ENCODE measurements around the gene GPC5. TPM values are rescaled to one million over a fixed set of nuclear protein-coding genes. Genes with fewer than 3 reads are reported as not detected.

GPC5 gene
- total RNA-seq, 1 experiment from 2014 or later: 0.21 TPM

DNA sequence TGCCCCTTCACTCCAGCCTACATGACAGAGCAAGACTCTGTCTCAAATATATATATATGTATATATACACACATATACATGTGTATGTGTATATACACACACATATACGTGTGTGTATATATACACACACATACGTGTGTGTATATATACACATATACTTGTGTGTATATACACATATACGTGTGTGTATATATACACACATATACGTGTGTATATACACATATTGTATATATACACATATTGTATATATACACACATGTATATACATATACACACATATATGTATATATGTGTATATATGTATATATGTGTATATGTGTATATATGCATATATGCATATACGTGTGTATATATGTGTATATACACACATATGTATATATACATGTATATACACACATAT lies 173.3 kb downstream of the GPC5 start:
- no TSS peak for BruUV-seq (replicated peaks)
- intact Hi-C loops (cut with micrococcal nuclease; ENCODE audit: unreplicated experiment): loop anchor here (10.0 kb wide), 1 partner anchor 187 kb away; no protein-coding TSS in a partner anchor
- H3K27ac ChIP-seq (ENCODE audit: low read depth, low read length, poor library complexity, severe bottlenecking): no peak overlapping the region
- DNase-seq (ENCODE audit: low spot score): no peak
- TF ChIP-seq, protein P1, sequence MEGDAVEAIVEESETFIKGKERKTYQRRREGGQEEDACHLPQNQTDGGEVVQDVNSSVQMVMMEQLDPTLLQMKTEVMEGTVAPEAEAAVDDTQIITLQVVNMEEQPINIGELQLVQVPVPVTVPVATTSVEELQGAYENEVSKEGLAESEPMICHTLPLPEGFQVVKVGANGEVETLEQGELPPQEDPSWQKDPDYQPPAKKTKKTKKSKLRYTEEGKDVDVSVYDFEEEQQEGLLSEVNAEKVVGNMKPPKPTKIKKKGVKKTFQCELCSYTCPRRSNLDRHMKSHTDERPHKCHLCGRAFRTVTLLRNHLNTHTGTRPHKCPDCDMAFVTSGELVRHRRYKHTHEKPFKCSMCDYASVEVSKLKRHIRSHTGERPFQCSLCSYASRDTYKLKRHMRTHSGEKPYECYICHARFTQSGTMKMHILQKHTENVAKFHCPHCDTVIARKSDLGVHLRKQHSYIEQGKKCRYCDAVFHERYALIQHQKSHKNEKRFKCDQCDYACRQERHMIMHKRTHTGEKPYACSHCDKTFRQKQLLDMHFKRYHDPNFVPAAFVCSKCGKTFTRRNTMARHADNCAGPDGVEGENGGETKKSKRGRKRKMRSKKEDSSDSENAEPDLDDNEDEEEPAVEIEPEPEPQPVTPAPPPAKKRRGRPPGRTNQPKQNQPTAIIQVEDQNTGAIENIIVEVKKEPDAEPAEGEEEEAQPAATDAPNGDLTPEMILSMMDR (conservative IDR thresholded peaks at IDR 0.05; ENCODE audit: low read depth, low read length): no peak
- no peak for TF ChIP-seq EZH2 (IDR thresholded peaks at IDR 0.05; ENCODE audit: borderline replicate concordance, low read depth, low read length, poor library complexity, severe bottlenecking)
- H3K36me3 ChIP-seq (ENCODE audit: insufficient read depth, low read length, poor library complexity, severe bottlenecking): no peaks in the 10 kb centered on the region
- no peak overlapping the region for H3K4me3 ChIP-seq (ENCODE audit: low read depth, low read length, poor library complexity, severe bottlenecking)
- CTCF ChIA-PET: no interaction called here
- H3K9me3 ChIP-seq (ENCODE audit: low read depth, low read length, poor library complexity, severe bottlenecking): no peaks in the 10 kb centered on the region
- POLR2A ChIA-PET (ENCODE audit: low non-redundant PET): no interaction called here
- no peaks in the 10 kb centered on the region for H3K27me3 ChIP-seq (replicated peaks; ENCODE audit: insufficient read depth, low read depth, low read length, poor library complexity)
- H3K4me1 ChIP-seq (ENCODE audit: insufficient read depth, low read length, poor library complexity, severe bottlenecking): no peaks in the 10 kb centered on the region

DNA sequence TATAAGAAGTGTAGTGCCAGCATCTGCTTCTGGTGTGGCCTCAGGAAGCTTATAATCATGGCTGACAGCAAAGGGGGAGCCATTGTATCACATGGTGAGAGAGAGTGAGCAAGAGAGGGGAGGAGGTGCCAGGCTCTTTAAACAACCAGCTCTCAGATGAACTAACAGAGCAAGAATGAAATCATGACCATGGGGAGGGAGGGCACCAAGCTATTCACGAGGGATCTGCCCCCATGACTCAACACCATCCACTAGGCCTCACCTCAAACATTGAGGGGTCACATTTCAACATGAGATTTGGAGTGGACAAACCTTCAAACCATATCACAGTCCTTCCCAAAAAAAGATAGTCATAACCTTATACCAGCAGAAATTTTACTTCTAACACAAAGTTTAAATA lies 174.0 kb downstream of the GPC5 start:
- no peak for DNase-seq (ENCODE audit: low spot score)
- Histone ChIP-seq H3K27me3 (replicated peaks; ENCODE audit: insufficient read depth, low read depth, low read length, poor library complexity) (no peaks in the 10 kb centered on the region), H3K4me3 (ENCODE audit: low read depth, low read length, poor library complexity, severe bottlenecking) (no peak overlapping the region), H3K9me3 (ENCODE audit: low read depth, low read length, poor library complexity, severe bottlenecking) (no peaks in the 10 kb centered on the region), H3K4me1 (ENCODE audit: insufficient read depth, low read length, poor library complexity, severe bottlenecking) (no peaks in the 10 kb centered on the region), H3K36me3 (ENCODE audit: insufficient read depth, low read length, poor library complexity, severe bottlenecking) (no peaks in the 10 kb centered on the region), H3K27ac (ENCODE audit: low read depth, low read length, poor library complexity, severe bottlenecking) (no peak overlapping the region)
- CTCF ChIA-PET: no interaction called here
- BruUV-seq (replicated peaks): no TSS peak
- no peak for TF ChIP-seq EZH2 (IDR thresholded peaks at IDR 0.05; ENCODE audit: borderline replicate concordance, low read depth, low read length, poor library complexity, severe bottlenecking)
- TF ChIP-seq, protein P1 (conservative IDR thresholded peaks at IDR 0.05; ENCODE audit: low read depth, low read length): no peak
- intact Hi-C loops (cut with micrococcal nuclease; ENCODE audit: unreplicated experiment): loop anchor here (10.0 kb wide), 1 partner anchor 188 kb away; no protein-coding TSS in a partner anchor
- POLR2A ChIA-PET (ENCODE audit: low non-redundant PET): no interaction called here

DNA sequence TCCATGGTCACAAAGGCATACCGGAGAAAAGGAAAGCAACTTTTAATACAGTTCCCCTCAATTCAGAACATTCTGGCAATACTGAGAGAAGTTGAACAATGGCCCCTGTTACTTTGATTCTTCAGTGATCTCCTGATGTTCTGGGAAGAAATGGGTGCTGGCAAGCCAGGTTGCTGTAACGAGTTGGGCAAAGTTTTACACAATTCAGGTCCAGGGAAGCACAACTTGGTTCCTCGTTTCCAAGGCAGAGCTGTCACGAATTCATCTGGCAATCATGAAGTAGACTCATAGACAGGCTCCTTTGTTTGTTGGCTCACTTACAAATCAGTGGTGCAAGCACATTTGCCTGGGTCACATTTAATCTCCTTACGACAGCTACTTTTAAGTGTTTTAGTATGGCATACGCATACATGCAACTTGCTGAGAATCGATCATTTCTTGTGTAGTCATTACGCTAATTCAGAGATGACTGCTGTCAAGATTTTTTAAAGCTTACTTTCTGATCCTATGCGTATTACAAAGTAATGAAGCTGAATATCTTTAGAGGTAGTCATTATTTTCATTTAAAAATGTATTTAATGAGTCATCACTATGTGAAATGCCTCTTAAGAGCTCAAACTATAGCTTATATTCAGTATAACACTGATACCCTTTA lies 174.7 kb downstream of the GPC5 start:
- H3K36me3 ChIP-seq (ENCODE audit: insufficient read depth, low read length, poor library complexity, severe bottlenecking): no peaks in the 10 kb centered on the region
- no peak overlapping the region for H3K4me3 ChIP-seq (ENCODE audit: low read depth, low read length, poor library complexity, severe bottlenecking)
- TF ChIP-seq, protein P1 (conservative IDR thresholded peaks at IDR 0.05; ENCODE audit: low read depth, low read length): no peak
- TF ChIP-seq EZH2 (IDR thresholded peaks at IDR 0.05; ENCODE audit: borderline replicate concordance, low read depth, low read length, poor library complexity, severe bottlenecking): no peak
- CTCF ChIA-PET: no interaction called here
- H3K27ac ChIP-seq (ENCODE audit: low read depth, low read length, poor library complexity, severe bottlenecking): no peak overlapping the region
- H3K9me3 ChIP-seq (ENCODE audit: low read depth, low read length, poor library complexity, severe bottlenecking): no peaks in the 10 kb centered on the region
- intact Hi-C loops (cut with micrococcal nuclease; ENCODE audit: unreplicated experiment): loop anchor here (10.0 kb wide), 1 partner anchor 188 kb away; no protein-coding TSS in a partner anchor
- no peaks in the 10 kb centered on the region for H3K27me3 ChIP-seq (replicated peaks; ENCODE audit: insufficient read depth, low read depth, low read length, poor library complexity)
- DNase-seq (ENCODE audit: low spot score): no peak
- H3K4me1 ChIP-seq (ENCODE audit: insufficient read depth, low read length, poor library complexity, severe bottlenecking): no peaks in the 10 kb centered on the region
- no TSS peak for BruUV-seq (replicated peaks)
- POLR2A ChIA-PET (ENCODE audit: low non-redundant PET): no interaction called here

All from A673 (cell line).